Heart left ventricle (tissue), 16 donors: ENCODE data around the gene IQCN. TPM values are rescaled to one million over a fixed set of nuclear protein-coding genes. Genes with fewer than 3 reads are reported as not detected.
A peak's percentile ranks its signal among the peaks of the same experiment; 100 is the strongest.

ENCODE experiments used
- ATAC-seq, 4 donors: fragments of 200-7000 bp; cut with Tn5 transposase; one replicate each; pipeline ENCODE4 v1.9.1; 2020 to 2022; ENCODE audit warnings: moderate library complexity in 4 of 4, mild to moderate bottlenecking in 3 of 4, moderate number of reproducible peaks in 1 of 4
- DNase-seq, 5 donors: peaks; one replicate each; pipeline ENCODE4 v3.0.0-alpha.2; 2020
- H3K27ac ChIP-seq, 12 donors: fragments of 200-600 bp; sonication (generic) in 4 of 12; one replicate each; pipeline versions ENCODE4 v1.5.0 to v1.8.0; 2016 to 2022; ENCODE audit warnings: mild to moderate bottlenecking in 2 of 12
- H3K27me3 ChIP-seq, 9 donors: fragments of 200-600 bp; sonication (generic) in 2 of 9; one replicate each; pipeline versions ENCODE4 v1.5.1 to v1.8.0; 2016 to 2022; ENCODE audit warnings: mild to moderate bottlenecking in 3 of 9
- H3K36me3 ChIP-seq, 9 donors: fragments of 200-600 bp; sonication (generic) in 2 of 9; one replicate each; pipeline versions ENCODE4 v1.5.0 to v1.8.0; 2018 to 2022; ENCODE audit warnings: mild to moderate bottlenecking in 2 of 9
- H3K4me1 ChIP-seq, 12 donors: fragments of 200-600 bp; sonication (generic) in 4 of 12; one replicate each; pipeline versions ENCODE4 v1.5.0 to v1.8.0; 2016 to 2022; ENCODE audit warnings: mild to moderate bottlenecking in 3 of 12
- H3K4me3 ChIP-seq, 12 donors: fragments of 200-600 bp; sonication (generic) in 4 of 12; one replicate each; pipeline versions ENCODE4 v1.5.0 to v1.8.0; 2017 to 2022; ENCODE audit warnings: mild to moderate bottlenecking in 9 of 12, moderate library complexity in 4 of 12
- H3K9me3 ChIP-seq, 12 donors: fragments of 200-600 bp; sonication (generic) in 4 of 12; one replicate each; pipeline versions ENCODE4 v1.5.0 to v1.8.0; 2016 to 2022; ENCODE audit warnings: mild to moderate bottlenecking in 1 of 12
- POLR2A ChIP-seq, 2 donors: fragments of 450-650 bp; IDR thresholded peaks; one replicate each; pipeline ENCODE4 v1.6.1; 2017; ENCODE audit warnings: antibody characterized with exemption in 2 of 2, mild to moderate bottlenecking in 2 of 2, moderate library complexity in 2 of 2
- WGBS, 4 donors: extraction: QIAGEN DNeasy Blood & Tissue Kit in 2 of 4; methylation state at CpG; one replicate each; pipeline versions ENCODE4 v1.1.5 to v1.1.7; 2013 to 2018; 5-methylcytosine and 5-hydroxymethylcytosine counted together
- intact Hi-C, 10 donors: fragments of 100-400 bp; cut with DNase I; formaldehyde crosslinking; loops; one replicate each; pipeline versions ENCODE4 v1.11.1 to v1.14.2; 2022
- polyA plus RNA-seq, 2 donors: library from polyadenylated mRNA; stranded (reverse); fragments of 200-250 nt; gene quantifications; one replicate each; pipeline ENCODE4 v1.2.3, GENCODE V29; 2013
- total RNA-seq, 9 donors: library from RNA; depleted of rRNA in 2 of 9; stranded (reverse); fragments of >200 nt in 2 of 9; fragmentation: NEBNext Ultra II Directional in 3 of 9; extraction: Animal tissue kit (Norgen Biotek cat#: 25700) in 3 of 9; gene quantifications; one replicate each; pipeline versions ENCODE4 v1.1.0 to v1.2.4, GENCODE V29; 2016 to 2023
- TF ChIP-seq, protein P1 (sequence below), 12 donors: fragments of 200-600 bp; sonication (generic) in 4 of 12; IDR thresholded peaks; one replicate each; pipeline versions ENCODE4 v1.5.0 to v1.8.0; 2018 to 2022; ENCODE audit warnings: antibody characterized with exemption in 12 of 12, mild to moderate bottlenecking in 5 of 12
- donor health status: ischemic (EF 13 %, LVEDD 7.1; RV severe dilation, severe dysfunction).
- donor health status: healthy with polysubstance abuse.
- donor health status: DM: no; HTN: yes; CAD: no.
- donor health status: DM: no; HTN: no; CAD: no.
- donor health status: ischemic (EF 25% LVEDD 6.9; RV normal size, moderate dysfunction).
- donor health status: ischemic (EF 25% LVEDD 5.7; RV mildly dilated, moderate dysfunction).
- donor health status: healthy.
- donor health status: DM: yes; HTN: yes; CAD: no.
- donor health status: ischemic (EF 35%, LVEDD 5.7; RV mildly dilated, moderate dysfunction).
- donor health status: nonischemic (EF 11% LVEDD 7.7; RV severe dilation, severe dysfunction).
- donor health status: DM: yes; HTN: yes; CAD: no.
- donor health status: PGD.
- donor health status: ischemic (EF 29% LVEDD 5.4; RV normal size, mild dysfunction).
- donor health status: nonischemic (EF 23%, LVEDD 6.1; RV moderate dilation, normal function).

Gene IQCN
- total and polyA plus RNA-seq, 11 donors = 0.24 to 2.8 (median 0.75) TPM

- DNase-seq = no peak
- no peaks in the 10 kb centered on the region for H3K27me3 ChIP-seq
- H3K9me3 ChIP-seq = no peaks in the 10 kb centered on the region
- no peaks in the 10 kb centered on the region for H3K36me3 ChIP-seq
- H3K27ac ChIP-seq = peak overlapping the region in 11 of 12 donors; percentile 75 to 98 (median 89)
- intact Hi-C loops = loop anchor here in 6 of 10 donors (2.0 to 10.0 kb wide), 4 partner anchors 17 to 127 kb away; partner anchors contain the start of genes RAB3A (in 2 of the 6) and MPV17L2 (in 1 of the 6)
- WGBS, 4 donors = 14 to 23% (median 18%) methylated on average over 9 of the region's 9 CpGs
- TF ChIP-seq, protein P1, sequence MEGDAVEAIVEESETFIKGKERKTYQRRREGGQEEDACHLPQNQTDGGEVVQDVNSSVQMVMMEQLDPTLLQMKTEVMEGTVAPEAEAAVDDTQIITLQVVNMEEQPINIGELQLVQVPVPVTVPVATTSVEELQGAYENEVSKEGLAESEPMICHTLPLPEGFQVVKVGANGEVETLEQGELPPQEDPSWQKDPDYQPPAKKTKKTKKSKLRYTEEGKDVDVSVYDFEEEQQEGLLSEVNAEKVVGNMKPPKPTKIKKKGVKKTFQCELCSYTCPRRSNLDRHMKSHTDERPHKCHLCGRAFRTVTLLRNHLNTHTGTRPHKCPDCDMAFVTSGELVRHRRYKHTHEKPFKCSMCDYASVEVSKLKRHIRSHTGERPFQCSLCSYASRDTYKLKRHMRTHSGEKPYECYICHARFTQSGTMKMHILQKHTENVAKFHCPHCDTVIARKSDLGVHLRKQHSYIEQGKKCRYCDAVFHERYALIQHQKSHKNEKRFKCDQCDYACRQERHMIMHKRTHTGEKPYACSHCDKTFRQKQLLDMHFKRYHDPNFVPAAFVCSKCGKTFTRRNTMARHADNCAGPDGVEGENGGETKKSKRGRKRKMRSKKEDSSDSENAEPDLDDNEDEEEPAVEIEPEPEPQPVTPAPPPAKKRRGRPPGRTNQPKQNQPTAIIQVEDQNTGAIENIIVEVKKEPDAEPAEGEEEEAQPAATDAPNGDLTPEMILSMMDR (IDR thresholded peaks at IDR 0.05) = no peak
- no peak for TF ChIP-seq POLR2A (IDR thresholded peaks at IDR 0.05)
- peaks cover 2 to 66% (median 48%) of the 10 kb centered on the region in 12 donors for H3K4me1 ChIP-seq
- peak overlapping the region in 8 of 12 donors; percentile 68 to 88 (median 84) for H3K4me3 ChIP-seq
- no peak for ATAC-seq
These were observed 47.5 kb upstream of the IQCN start for GRCh38 chr19:18321734-18322102.

- intact Hi-C loops = loop anchor here in 5 of 10 donors (5.0 to 10.0 kb wide), 3 partner anchors 114 to 126 kb away; partner anchors contain the start of genes RAB3A (in 2 of the 5) and MPV17L2 (in 1 of the 5)
- DNase-seq = peak in 2 of 5 donors; percentile 50 to 54
- H3K27ac ChIP-seq = peak overlapping the region in 10 of 12 donors; percentile 3 to 98 (median 90)
- ATAC-seq = peak in 1 of 4 donors; percentile 21
- H3K4me1 ChIP-seq = peaks cover 2 to 66% (median 48%) of the 10 kb centered on the region in 12 donors
- WGBS, 4 donors = 45 to 68% (median 57%) methylated on average over 14 of the region's 14 CpGs
- no peaks in the 10 kb centered on the region for H3K36me3 ChIP-seq
- H3K27me3 ChIP-seq = no peaks in the 10 kb centered on the region
- H3K4me3 ChIP-seq = peak overlapping the region in 1 of 12 donors; percentile 81
- no peak for TF ChIP-seq POLR2A (IDR thresholded peaks at IDR 0.05)
- TF ChIP-seq, protein P1 (IDR thresholded peaks at IDR 0.05) = no peak
- H3K9me3 ChIP-seq = no peaks in the 10 kb centered on the region
These were observed 46.8 kb upstream of the IQCN start for GRCh38 chr19:18320865-18321733.

DNA sequence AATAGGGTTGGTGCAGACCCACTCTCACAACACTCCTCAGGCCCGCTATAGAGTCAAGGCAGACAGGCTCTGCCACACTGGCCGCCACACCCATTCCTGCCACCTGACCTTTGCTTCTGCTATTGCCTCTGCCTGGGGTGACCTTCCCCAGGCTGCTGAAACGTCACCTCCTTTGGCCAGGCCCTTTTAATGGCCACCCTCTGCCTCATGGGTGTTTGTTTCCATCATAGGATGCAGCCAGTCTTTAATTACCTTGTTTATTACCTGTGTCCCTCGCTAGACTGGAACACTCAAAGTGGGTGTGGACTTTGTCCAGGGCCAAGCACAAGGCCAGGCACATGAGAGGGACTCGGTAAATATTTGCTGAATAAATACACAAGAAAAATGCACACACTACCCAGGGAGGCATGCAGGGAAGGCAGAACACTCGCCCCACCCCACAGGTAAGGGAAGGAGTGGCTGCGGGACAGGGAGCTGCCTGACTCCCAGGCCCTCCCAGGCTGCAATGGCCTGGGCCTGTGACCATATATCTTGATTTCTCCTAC is 45.4 kb upstream of the IQCN start:
- WGBS, 4 donors = 79 to 88% (median 85%) methylated on average over 7 of the region's 7 CpGs
- ATAC-seq (no peak), DNase-seq (no peak)
- no peaks in the 10 kb centered on the region for H3K27me3 ChIP-seq
- H3K4me1 ChIP-seq = peaks cover 2 to 66% (median 48%) of the 10 kb centered on the region in 12 donors
- H3K9me3 ChIP-seq = no peaks in the 10 kb centered on the region
- TF ChIP-seq POLR2A (IDR thresholded peaks at IDR 0.05) = no peak
- TF ChIP-seq, protein P1 (IDR thresholded peaks at IDR 0.05) = no peak
- H3K27ac ChIP-seq = peak overlapping the region in 4 of 12 donors; percentile 80 to 96 (median 84)
- intact Hi-C loops = loop anchor here in 5 of 10 donors (5.0 to 10.0 kb wide), 3 partner anchors 112 to 125 kb away; partner anchors contain the start of genes RAB3A (in 2 of the 5) and MPV17L2 (in 1 of the 5)
- peaks cover 0 to 9% (median 0%) of the 10 kb centered on the region in 9 donors for H3K36me3 ChIP-seq
- no peak overlapping the region for H3K4me3 ChIP-seq
